ENCODE measurements around the gene NADSYN1.

The NADSYN1 gene

GRCh38 chr11:71482216-71482615, 29.2 kb downstream of the NADSYN1 start:
- no peak overlapping the region for H3K4me3 ChIP-seq (ENCODE audit: low read depth in 1 of 2, low read length in 1 of 2)
- H3K4me1 ChIP-seq (ENCODE audit: control insufficient read depth in 1 of 2, insufficient read depth in 1 of 2, low read depth in 1 of 2, low read length in 1 of 2), result peaks cover 7 to 14% of the 10 kb centered on the region in 2 experiments
- peaks cover 98% of the 10 kb centered on the region for H3K36me3 ChIP-seq
- H3K9me3 ChIP-seq, result no peaks in the 10 kb centered on the region
- H3K27ac ChIP-seq, result no peak overlapping the region
- H3K27me3 ChIP-seq, result no peaks in the 10 kb centered on the region
- no peak for TF ChIP-seq CTCF (IDR thresholded peaks at IDR 0.05)

GRCh38 chr11:71482746-71483364, 29.9 kb downstream of the NADSYN1 start:
- H3K4me3 ChIP-seq (ENCODE audit: low read depth in 1 of 2, low read length in 1 of 2), result no peak overlapping the region
- no peak for TF ChIP-seq CTCF (IDR thresholded peaks at IDR 0.05)
- peaks cover 6 to 9% of the 10 kb centered on the region in 2 experiments for H3K4me1 ChIP-seq (ENCODE audit: control insufficient read depth in 1 of 2, insufficient read depth in 1 of 2, low read depth in 1 of 2, low read length in 1 of 2)
- no peaks in the 10 kb centered on the region for H3K9me3 ChIP-seq
- peaks cover 97% of the 10 kb centered on the region for H3K36me3 ChIP-seq
- H3K27me3 ChIP-seq, result no peaks in the 10 kb centered on the region
- no peak overlapping the region for H3K27ac ChIP-seq

DNA sequence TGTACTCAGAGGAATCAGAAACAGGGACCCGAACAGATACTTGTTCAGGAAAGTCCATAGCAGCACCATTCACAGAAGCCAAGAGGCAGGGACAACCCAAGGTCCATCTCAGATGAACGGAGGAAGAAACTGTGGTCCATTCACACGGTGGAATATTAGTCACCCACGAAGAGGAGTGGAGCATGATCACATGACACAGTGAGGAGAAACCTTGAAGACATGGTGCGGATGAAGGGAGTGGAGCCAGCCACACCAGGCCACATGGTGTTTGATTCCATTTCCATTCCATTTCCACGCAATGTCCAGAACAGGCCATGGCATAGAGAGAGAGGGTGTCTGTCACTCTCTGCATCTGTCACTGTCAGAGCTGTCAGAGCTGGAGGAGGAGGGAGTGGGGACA, 30.7 kb downstream of the NADSYN1 start:
- Histone ChIP-seq H3K27ac (no peak overlapping the region), H3K36me3 (peaks cover 97% of the 10 kb centered on the region), H3K4me1 (ENCODE audit: control insufficient read depth in 1 of 2, insufficient read depth in 1 of 2, low read depth in 1 of 2, low read length in 1 of 2) (peaks cover 0 to 1% of the 10 kb centered on the region in 2 experiments), H3K4me3 (ENCODE audit: low read depth in 1 of 2, low read length in 1 of 2) (no peak overlapping the region), H3K9me3 (no peaks in the 10 kb centered on the region), H3K27me3 (no peaks in the 10 kb centered on the region)
- no peak for TF ChIP-seq CTCF (IDR thresholded peaks at IDR 0.05)

GRCh38 chr11:71484248-71485062, 31.5 kb downstream of the NADSYN1 start:
- H3K9me3 ChIP-seq, result no peaks in the 10 kb centered on the region
- H3K4me1 ChIP-seq (ENCODE audit: control insufficient read depth in 1 of 2, insufficient read depth in 1 of 2, low read depth in 1 of 2, low read length in 1 of 2), result no peaks in the 10 kb centered on the region
- no peak for TF ChIP-seq CTCF (IDR thresholded peaks at IDR 0.05)
- peaks cover 97% of the 10 kb centered on the region for H3K36me3 ChIP-seq
- no peak overlapping the region for H3K27ac ChIP-seq
- no peak overlapping the region for H3K4me3 ChIP-seq (ENCODE audit: low read depth in 1 of 2, low read length in 1 of 2)
- no peaks in the 10 kb centered on the region for H3K27me3 ChIP-seq

DNA sequence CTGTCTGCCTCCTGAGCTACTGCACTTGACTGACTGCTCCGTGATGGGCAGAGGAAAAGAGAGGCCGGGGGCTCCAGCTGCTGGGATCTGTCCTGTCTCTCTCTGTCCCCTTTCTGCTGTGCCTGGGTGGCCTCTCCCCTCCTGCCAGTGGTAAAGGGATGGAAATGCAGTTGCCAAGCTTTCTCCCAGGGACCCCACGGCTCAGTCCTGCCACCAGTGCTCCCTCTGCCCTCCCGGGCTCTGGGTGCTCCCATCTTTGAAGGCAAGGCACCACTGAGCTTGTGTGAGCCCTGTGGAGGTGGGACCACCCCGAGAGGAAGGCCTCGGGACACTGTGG, 32.0 kb downstream of the NADSYN1 start:
- H3K27me3 ChIP-seq, result no peaks in the 10 kb centered on the region
- peaks cover 97% of the 10 kb centered on the region for H3K36me3 ChIP-seq
- H3K4me1 ChIP-seq (ENCODE audit: control insufficient read depth in 1 of 2, insufficient read depth in 1 of 2, low read depth in 1 of 2, low read length in 1 of 2), result no peaks in the 10 kb centered on the region
- no peak for TF ChIP-seq CTCF (IDR thresholded peaks at IDR 0.05)
- no peaks in the 10 kb centered on the region for H3K9me3 ChIP-seq
- H3K4me3 ChIP-seq (ENCODE audit: low read depth in 1 of 2, low read length in 1 of 2), result no peak overlapping the region
- H3K27ac ChIP-seq, result no peak overlapping the region
